ENCODE measurements around the gene GRK5.

The GRK5 gene

DNA sequence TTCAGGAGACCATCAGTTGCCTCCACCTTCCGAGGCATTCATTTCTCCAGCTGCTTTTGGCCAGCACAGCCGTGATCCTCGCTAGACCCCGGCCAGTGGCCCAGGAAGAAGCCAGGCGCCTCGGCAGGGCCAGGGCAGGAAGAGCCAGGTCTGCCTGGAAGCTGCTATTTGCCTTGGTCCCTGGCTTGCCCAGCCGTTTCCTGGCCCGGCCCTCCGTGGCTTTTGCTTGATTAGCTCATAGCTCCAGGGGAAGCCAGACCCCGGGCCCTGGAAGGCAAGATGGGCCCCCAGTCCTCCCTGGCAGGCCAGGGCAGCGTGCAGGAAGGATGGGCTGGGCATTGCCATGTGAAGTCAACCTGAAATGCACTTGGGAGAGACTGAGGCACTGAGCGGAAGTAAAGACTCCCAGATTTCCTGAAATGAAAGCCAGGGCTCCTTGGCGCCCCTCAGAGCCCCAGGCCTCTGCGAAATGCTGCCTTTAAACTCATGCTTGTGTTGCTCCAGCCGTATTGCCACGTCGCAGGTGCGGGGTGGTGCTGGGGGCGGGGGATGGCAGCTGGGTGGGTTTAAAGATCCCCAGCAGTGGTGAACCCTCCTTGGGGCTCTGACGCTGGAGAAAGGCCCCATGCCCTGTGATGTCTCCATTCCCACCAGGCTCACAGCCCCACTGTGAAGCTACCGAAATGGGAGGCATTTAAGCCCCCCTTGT is 160.6 kb downstream of the GRK5 start:
- no peak for DNase-seq

DNA sequence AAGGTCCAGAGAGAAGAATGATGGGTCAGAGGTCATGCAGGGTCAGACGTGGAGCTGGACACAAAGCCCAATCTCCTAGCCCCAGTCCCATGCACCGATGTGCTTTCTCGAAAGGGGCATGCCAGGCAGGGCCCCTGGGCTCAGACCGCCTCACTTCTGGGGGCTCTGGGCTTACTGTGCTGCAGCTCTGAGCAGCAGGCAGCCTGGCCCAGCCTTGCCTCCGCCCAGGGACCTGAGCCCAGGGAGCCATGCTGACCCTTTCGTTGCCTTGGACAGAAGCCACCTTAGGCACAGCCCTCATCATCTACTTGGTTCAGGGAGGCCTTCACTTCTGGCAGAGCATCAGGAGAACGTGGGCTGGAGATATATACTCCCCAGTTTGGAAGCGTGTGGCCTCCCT is 161.2 kb downstream of the GRK5 start:
- DNase-seq = no peak

DNA sequence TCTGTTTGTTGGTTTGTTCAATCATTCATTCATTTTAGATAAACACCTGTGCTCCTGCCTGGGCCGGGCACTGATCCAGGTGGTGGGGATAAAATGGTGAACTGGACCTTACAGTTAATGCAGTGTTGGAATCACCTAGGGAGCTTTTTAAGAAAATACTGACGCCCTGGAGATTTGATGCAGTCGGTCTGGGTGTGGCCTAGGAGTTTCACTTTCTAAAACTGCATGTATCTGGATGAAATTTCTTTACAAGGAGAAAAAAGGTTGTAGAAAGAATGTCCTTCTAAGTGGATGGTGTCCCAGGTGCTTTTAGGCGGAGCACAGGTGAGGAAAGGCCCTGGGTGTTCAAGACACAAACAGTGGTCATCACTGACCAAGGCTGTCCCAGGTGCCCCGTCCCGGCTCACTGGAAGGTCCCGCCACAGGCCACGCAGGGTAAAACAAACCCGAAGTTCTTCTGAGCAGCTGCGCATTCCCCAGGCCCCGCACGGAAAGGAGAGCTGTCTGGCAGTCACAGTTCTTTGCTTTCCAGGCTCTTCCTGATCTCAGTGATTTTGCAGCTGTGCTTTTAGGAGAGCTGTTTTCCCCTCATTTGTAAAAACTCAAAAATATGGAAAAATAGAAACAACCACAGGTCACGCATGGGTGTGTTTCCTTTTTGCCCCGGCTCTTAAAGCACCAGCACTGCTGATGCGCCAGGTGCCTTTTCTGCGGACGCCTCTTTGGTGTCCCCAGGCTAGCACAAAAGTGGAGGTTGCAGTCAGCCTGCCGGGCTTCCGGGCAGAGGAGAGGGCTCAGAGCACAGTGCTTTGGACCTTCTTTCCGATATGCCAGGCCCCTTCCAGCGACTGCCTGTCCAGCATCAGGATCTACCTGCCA is 161.9 kb downstream of the GRK5 start:
- DNase-seq = no peak

DNA sequence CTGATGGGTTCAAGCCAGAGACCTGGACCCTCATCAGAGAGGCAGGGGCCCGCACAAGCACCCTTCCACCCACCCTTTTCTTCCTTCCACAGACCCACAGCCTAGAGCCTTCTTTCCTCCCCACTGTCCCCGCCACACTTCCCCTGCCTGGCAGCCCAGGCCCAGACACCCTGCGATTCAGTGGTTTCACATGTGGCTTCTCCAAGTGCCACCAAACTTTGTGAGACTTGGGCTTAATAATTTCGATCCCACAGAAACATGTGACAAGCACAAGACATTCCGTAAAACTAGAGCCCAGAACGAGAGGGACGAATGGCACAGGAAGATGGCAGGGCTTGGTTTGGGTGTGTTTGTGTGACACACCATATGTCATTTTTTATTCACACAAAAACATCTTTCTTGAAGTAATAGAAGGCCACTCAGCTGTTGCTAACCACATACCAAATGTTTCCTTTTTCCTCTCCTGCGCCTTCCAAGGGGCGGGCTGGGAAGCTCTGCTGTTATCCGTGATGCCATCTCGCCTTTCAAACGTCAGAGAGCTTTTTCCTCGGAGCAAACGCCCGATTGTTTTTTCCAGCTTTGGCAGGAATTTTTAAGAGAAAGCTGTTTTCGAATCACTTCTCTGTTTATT is 162.9 kb downstream of the GRK5 start:
- no peak for DNase-seq

DNA sequence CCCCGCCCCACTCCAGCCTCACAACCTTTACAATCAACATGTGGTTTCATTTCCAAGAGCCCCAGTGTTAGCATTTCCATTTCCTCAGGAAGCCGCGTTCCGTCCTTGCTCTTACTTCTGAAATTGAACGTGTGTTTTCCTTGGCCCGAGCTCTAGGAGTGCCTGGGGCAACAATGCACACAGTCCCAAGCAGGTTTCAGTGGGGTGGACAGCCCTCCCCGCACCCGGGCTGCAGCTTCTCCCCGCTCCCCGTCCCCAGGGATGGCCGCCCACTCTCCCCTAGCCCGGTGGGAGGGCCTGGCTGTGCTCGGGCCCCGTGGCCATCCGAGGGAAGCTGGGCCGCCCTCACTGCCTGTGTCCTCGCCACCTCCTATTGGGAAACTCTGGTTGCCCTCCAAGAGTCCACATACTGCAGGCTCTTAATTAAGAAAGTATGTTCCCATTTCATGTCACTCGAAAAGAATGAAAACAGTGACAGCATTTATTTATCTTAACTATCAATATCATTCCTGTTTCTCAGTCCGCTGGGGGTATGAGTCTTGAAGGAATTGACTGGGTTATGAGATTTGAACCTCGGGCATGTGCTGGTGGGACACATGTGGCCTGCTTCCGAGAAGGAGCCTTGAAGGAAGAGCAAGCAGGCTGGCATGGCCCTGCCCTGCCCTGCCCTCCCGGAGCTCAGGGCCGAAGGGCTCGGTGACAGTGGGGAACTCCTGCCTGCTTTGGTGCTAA is 163.8 kb downstream of the GRK5 start:
- DNase-seq = no peak

DNA sequence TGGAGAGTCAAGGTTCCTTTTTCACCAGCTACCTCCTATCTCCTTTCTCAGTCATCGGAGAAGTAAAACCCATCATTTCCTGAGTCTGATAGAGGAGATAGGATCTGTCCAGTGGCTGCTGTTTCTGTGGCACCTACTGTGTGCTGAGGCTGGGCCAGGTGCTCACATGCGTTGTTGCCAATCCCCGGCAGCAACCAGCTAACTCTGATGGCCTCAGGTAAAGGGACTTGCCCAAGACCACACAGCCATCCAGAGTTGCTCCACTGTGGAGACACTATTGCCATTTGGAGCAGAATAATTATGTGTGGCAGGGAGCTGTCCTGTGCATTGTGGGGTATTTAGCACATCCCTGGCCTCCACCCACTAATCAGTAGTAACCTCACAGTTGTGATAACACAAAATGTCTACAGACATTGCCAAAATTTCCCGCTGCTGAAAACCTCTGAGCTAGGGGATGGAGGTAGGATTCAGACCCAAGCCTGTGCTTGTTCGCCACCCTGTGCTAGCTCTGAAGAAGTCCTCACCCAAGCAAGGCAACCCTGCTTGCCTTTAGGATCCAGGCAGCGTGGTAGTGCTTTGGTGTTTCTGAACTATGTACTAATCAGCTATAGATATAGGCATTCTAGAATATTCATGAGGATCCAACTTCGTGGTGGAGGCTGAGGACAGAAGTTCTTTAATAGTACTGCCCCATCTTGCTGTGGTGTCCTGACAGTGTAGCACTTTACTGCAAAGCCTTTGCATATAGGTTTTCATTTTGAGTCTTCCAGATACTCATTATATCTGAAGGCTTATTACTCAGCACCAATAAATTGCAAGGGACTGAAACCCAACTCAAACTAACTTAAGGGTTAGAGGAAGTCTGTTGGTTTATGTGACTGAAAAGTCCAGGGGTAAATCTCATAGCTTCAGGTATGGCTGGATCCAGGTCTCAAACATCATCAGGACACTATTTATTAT is 164.6 kb downstream of the GRK5 start:
- no peak for DNase-seq

DNA sequence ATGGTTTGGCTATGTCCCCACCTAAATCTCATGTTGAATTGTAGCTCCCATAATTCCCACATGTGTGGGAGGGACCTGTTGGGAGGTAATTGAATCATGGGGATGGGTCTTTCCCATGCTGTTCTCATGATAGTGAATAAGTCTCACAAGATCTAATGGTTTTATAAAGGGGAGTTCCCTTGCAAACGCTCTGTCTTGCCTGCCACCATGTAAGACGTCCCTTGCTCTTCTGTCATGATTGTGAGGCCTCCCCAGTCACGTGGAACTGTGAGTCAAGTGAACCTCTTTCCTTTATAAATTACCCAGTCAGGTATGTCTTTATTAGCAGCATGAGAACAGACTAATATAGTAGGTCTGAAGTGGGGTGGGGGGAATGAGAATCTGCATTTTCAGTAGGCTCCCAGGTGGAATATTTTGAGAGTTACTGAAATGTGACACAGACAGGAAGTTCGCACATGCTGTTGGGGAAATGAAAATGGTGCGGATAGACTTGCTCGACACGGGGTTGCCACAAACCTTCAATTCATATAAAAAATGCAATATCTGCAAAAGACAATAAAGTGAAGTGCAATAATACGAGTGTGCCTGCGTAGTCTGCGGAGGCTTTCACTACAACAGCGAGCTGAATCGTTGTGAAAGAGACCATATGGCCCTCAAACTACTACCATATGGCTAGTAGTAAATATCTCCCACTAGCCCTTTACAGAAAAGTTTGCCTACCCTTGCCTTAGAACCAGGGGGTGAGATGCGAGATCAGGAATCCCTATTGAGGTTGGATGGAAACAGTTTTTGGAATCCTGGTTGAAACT is 166.1 kb downstream of the GRK5 start:
- DNase-seq = no peak

DNA sequence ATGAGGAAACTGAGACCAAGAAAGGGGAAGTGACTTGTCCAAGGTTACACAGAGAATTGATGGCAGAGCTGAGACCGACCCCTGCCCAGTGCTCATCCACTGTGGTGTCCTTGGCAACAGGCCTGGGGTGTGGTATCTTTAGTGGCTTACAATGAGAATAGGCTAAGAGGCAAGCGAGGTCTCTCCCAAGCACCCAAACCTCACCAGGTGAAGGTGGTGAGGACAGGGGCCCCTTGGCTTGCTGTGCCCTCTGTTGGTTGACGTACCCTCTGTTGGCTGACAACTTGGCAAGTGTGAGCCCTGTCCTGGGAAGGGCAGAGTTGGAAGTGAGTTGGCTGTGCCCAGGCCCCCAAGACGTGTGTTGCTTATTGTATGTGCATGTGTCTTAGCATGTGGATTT is 166.9 kb downstream of the GRK5 start:
- DNase-seq = no peak

DNA sequence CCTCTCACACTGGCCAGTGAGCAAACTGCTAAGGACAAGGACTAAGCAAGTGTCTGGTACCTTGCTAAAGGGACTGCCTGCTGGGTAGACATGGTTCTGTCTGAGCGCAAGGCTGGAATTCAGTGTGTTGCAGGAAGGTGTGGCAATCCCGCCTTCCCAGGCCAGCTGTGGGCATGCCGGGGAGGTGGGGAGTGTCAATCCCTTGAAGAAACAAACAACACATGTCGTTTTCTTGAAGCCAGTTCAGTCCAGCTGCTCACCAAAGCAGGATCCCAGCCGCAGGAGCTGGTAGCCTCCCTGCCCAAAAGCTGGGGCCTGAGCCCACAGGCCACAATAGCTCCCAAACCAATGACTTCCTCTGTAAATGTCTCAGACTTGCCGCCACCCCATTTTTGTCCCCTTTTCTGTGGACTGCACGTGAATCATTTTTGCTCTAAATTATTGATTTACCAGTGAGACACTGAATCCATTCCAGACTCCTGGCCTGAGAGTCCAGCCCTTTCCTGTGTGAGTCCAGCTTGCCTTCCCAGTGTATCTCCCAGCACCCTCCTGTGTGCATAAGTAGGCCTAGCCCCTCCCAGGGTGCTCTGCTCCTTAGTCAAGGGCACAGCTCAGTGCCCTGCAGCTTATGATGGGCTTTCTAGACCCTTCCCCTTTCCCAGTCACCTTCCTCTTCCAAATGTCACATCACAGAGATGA is 168.4 kb downstream of the GRK5 start:
- DNase-seq = no peak

DNA sequence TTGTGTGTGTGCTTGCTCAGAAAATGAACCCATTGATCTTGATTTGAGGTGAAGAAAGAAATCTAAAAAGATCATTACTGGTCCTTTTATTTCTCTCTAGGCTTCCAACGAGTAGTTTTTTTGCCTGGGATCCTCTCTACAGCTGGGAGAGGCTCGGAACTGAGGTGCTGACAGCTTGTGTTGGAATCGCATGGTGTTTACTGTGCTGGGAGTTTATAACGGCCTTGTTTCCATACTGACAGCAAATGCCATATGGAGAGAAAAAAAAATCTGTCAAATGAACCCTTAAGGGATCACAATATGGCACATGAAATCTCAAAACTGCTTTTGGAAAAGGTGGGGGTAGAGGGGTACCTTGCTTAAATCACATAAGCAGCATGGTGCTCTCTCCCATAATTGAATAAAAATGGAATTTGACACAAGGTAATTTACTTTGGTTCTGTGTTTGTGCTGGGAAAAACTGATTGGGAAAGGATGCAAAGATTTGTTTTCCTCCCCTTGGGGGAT is 170.1 kb downstream of the GRK5 start:
- no peak for DNase-seq

DNA sequence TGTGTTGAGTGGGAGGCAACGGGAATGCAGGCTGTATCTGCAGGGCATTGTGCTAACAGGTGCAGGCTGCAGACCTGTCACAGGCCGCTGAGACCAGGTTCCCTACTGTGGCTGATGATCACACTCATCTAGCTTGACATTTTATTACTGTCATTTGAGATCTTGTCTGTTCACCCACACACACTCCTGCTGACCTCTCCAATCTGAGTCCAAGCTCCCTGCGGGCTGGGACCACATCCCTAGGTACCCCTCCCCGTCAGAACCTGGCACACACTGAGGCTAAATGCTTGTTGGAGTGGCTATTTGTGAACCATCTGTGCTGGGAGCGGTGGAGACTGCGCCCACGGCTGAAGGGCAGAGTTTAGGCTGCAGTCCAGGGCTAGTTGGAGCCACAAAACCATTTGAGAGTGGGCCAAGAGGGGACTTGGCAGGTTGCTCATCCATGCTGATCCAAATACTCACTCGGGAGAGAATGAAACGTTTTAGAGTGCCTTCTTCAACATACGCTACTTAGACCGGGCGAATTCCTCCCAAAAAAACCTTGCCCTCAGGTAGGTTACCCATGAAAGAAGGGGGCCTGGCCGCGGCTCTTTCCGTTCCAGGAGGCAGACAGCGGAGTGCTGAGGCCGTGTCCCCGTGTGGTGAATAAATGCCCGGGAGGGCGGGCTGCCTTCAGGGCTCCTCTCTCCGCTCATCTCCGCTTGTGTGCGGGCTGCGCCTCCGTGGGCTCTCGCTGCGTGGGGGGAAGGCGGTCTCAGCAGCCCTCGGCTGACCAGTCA is 170.8 kb downstream of the GRK5 start:
- no peak for DNase-seq

DNA sequence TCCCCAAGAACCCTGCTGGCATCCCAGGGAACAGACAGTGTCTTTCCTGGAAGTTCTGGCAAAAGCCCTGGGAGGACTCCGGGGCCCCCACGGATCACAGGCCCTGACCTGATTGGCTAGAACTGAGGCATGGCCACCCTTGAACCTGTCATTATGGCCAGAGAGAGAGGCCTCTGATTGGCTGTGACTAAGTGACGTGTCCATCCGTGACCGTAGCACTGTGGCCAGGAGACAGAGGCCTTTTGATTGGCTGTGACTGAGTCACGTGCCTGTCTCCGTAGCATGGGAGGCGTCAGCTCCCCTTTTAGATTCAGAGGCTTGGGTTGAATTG is 171.3 kb downstream of the GRK5 start:
- no peak for DNase-seq

DNA sequence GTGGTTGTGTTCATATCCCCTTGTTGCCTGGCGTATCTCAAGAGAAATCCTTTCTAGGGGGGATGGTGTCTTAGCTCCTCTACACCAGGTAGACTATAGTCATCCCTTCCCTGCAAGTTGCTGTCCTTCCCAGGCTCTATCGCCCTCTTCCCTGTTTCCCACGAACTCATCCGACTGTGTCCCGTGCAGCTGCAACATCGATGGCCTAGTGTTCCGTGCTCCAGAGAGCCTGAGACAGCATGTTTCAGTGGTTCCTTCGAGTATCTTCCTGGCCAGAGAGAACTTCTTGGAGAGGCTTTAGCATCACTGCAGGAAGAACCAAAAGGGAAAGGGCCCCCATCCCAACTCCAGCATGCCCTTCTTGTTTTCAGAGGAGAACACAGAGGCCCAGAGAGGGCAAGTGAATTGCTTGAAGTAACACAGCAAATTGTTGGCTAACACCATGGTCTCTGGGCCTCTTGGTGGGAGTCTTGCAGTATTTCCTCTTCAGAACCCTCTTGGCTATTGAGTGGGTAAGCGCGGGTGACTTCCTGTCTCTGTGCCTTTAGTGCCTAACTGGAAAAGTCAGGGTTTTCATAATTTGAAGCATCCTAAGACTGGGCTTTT is 172.2 kb downstream of the GRK5 start:
- no peak for DNase-seq

DNA sequence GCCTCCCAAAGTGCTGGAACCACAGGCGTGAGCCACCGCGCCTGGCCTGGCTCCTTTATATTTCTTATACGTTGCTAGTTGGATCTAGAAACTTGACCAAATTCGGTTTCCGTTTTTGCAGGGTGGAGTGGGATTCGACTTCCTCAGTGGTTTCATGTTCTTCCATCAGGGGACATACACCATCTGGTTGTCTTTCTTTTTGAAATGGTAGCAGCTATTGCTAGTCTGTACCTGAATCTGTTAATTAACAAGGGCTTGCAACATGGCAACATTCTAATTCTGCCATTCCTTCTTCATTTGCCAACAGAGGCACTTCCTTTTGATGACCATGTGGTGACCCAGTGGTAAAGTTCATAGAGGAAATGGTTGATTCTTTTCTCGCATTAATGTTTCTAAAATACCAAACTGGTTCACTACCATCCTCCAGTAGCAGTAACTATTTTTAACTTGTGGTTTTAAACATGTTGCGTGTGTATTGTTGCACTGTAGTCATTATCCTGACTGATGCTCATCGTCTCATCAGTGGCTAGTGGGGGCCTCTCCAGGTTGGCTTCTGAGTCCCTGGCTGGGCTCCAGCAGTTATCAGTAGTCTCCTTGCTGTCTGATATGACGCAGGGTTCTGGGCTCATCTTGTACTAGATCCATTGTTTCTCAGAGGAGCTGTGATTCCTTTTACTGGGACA is 175.9 kb downstream of the GRK5 start:
- no peak for DNase-seq

DNA sequence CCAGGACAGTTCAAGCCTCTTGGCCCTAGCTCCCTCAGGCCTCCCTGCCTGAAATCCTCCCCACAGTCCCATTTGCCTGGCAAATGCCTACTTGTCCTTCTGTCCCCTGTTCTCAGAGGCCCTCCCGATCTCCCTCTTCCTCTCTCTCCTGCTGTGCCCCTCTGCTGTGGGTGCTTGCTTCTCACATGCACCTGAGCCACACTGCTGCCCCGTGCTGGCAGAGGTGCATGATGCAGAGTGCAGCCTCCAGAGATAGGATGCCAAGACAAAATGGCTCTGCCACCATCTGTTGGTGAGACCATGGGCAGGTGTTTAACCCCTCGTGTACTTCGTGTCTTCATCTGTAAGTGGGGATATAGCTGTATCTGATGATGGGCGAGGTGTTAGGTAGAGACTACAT is 176.8 kb downstream of the GRK5 start:
- no peak for DNase-seq

DNA sequence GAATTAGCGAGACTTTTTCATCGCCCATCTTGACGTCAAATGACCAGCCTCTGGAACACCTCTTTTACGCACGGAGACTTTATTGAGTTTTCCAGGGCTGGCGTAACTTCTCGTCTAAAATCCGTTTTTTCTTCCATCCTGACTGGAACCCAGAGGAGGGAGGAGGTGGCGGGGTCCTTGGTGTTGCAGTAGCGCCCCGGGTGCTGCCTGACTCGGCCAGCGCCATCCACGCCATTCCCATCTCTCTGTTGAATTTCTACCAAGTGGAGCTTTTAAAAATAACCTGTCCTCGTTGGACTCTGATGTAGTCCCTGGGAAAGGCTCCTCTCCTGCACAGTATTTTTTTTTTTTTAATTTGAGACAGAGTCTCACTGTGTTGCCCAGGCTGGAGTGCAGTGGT is 179.3 kb downstream of the GRK5 start:
- DNase-seq = no peak

DNA sequence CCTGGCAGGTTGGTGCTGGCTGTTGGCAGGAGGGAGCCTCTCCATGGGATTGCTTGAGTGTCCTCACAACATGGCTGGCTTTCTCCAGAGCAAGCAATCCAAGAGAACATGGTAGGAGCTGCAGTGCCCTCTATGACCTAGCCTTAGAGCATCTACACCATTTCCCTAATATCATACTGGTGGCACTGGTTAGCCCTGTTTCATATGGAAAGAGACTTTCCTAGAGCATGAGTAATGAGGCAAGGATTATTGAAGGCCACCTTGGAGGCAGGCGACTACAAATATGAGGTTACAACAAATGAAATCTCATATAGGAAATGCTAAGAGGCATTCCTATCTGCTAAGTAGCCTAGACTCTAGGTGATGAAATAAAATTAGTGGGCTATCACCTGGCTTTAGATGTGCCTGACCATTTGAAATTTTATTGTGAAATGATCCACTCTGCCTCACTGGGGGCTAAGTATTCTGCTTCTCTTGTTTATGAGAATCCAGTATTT is 181.5 kb downstream of the GRK5 start:
- no peak for DNase-seq

All from 8988T (cell line).